ENCODE results near the gene TBCCD1.
"Not testable (repeated sequence)": the region's sequence is repeated elsewhere in the genome, so short reads cannot be mapped to it uniquely, and the experiment has no call there.

Gene TBCCD1

GRCh38 chr3:186577521-186577920, 10.4 kb upstream of the TBCCD1 start:
- H3K9me3 ChIP-seq: no peaks in the 10 kb centered on the region
- H3K4me1 ChIP-seq: no peaks in the 10 kb centered on the region
- intact Hi-C loops (cut with DNase I; ENCODE audit: low total_unique reads): no loop called here
- no peaks in the 10 kb centered on the region for H3K27me3 ChIP-seq
- peaks cover 70 to 83% (median 80%) of the 10 kb centered on the region in 3 donors for H3K36me3 ChIP-seq
- H3K27ac ChIP-seq: no peak overlapping the region
- H3K4me3 ChIP-seq: no peak overlapping the region
- no peak for TF ChIP-seq CTCF (IDR thresholded peaks at IDR 0.05)
- no peak for DNase-seq

GRCh38 chr3:186571644-186572013, 4.5 kb upstream of the TBCCD1 start:
- Histone ChIP-seq H3K4me3 (peak overlapping the region; percentile 89 to 93), H3K4me1 (peaks cover 0 to 30% (median 25%) of the 10 kb centered on the region in 4 donors), H3K27me3 (no peaks in the 10 kb centered on the region), H3K36me3 (peaks cover 20 to 33% (median 28%) of the 10 kb centered on the region in 3 donors), H3K9me3 (no peaks in the 10 kb centered on the region), H3K27ac (peak overlapping the region in 1 of 2 donors; percentile 90)
- DNase-seq: no peak
- intact Hi-C loops (cut with DNase I; ENCODE audit: low total_unique reads): no loop called here
- no peak for TF ChIP-seq CTCF (IDR thresholded peaks at IDR 0.05)

GRCh38 chr3:186570941-186571643, 4.0 kb upstream of the TBCCD1 start:
- Histone ChIP-seq H3K4me1 (peaks cover 0 to 35% (median 29%) of the 10 kb centered on the region in 4 donors), H3K4me3 (peak overlapping the region; percentile 89 to 93), H3K27me3 (no peaks in the 10 kb centered on the region), H3K27ac (peak overlapping the region; percentile 89 to 90), H3K9me3 (no peaks in the 10 kb centered on the region), H3K36me3 (peaks cover 15 to 27% (median 22%) of the 10 kb centered on the region in 3 donors)
- intact Hi-C loops (cut with DNase I; ENCODE audit: low total_unique reads): no loop called here
- DNase-seq: no peak
- TF ChIP-seq CTCF (IDR thresholded peaks at IDR 0.05): no peak

GRCh38 chr3:186570096-186570940, 3.2 kb upstream of the TBCCD1 start, which contains the start of gene DNAJB11:
TSS of gene DNAJB11 (plus strand) at chr3:186570720. CDS start at chr3:186570898, 178 bp downstream.
- Histone ChIP-seq H3K36me3 (peaks cover 10 to 19% (median 15%) of the 10 kb centered on the region in 3 donors), H3K27me3 (no peaks in the 10 kb centered on the region), H3K4me3 (peak within 1 kb of the TSS; percentile 89 to 93), H3K9me3 (no peaks in the 10 kb centered on the region), H3K4me1 (peaks cover 0 to 40% (median 33%) of the 10 kb centered on the region in 4 donors), H3K27ac (peak within 1 kb of the TSS; percentile 89 to 90)
- TF ChIP-seq CTCF (IDR thresholded peaks at IDR 0.05): peak in 1 of 2 experiments; percentile 38
- DNase-seq: peak; percentile 99
- intact Hi-C loops (cut with DNase I; ENCODE audit: low total_unique reads): no loop called here

- peak overlapping the region; percentile 13 to 15 for H3K27ac ChIP-seq
- H3K4me1 ChIP-seq: peaks cover 0 to 44% (median 35%) of the 10 kb centered on the region in 4 donors
- H3K27me3 ChIP-seq: no peaks in the 10 kb centered on the region
- no peaks in the 10 kb centered on the region for H3K9me3 ChIP-seq
- intact Hi-C loops (cut with DNase I; ENCODE audit: low total_unique reads): loop anchor here (10.0 kb wide), 1 partner anchor 465 kb away; the partner anchor contains the start of gene ETV5
- no peak for DNase-seq
- peak overlapping the region; percentile 89 to 93 for H3K4me3 ChIP-seq
- no peak for TF ChIP-seq CTCF (IDR thresholded peaks at IDR 0.05)
- peaks cover 10 to 19% (median 11%) of the 10 kb centered on the region in 3 donors for H3K36me3 ChIP-seq
These were observed 2.6 kb upstream of the TBCCD1 start for GRCh38 chr3:186569779-186570095.

GRCh38 chr3:186569361-186569760, 2.2 kb upstream of the TBCCD1 start:
- not testable (repeated sequence) for H3K9me3 ChIP-seq, H3K27ac ChIP-seq, H3K4me3 ChIP-seq, DNase-seq, H3K27me3 ChIP-seq
- peaks cover 0 to 48% (median 35%) of the 10 kb centered on the region in 4 donors for H3K4me1 ChIP-seq
- intact Hi-C loops (cut with DNase I; ENCODE audit: low total_unique reads): loop anchor here (10.0 kb wide), 1 partner anchor 465 kb away; the partner anchor contains the start of gene ETV5
- H3K36me3 ChIP-seq: peaks cover 9 to 19% (median 10%) of the 10 kb centered on the region in 3 donors
